ENCODE data around the gene ODAD4. TPM values are rescaled to one million over a fixed set of nuclear protein-coding genes. Genes with fewer than 3 reads are reported as not detected.
"Not testable (repeated sequence)": the region's sequence is repeated elsewhere in the genome, so short reads cannot be mapped to it uniquely, and the experiment has no call there.

The ODAD4 gene
- total RNA-seq, 2 experiments from 2014 or later = 2.2 to 2.7 TPM

DNA sequence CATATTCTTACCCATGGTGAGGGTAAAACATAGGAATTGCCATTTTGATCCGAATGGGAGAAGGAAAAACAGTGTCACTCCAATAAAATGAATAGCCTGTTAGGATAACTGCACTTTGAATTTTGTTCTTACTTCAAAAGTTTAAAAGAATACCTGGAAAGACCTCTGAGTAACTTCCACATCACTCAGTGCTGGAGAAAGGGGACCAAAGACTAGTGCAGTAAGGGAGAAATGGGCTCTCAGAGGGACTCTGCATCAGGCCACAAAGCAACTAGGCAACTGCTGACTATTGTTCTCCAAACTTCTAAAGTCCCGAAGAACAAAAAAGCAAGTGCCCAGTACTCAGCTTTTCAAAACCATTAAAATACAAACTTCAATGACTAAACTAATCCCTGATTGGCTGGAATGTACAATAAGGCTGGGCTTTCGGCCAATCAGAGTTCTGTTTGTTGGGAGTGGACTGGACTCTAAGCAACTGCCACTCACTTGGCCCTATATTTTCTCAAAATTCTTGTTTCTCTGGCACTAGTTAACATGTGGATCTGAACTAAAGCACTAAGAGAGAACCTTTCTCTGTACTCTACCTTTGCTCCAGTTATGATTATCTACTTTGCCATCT is 80.6 kb downstream of the ODAD4 start:
- Mint-ChIP-seq H3K27me3 (no peaks in the 10 kb centered on the region), H3K4me3 (peak overlapping the region; percentile 25), H3K4me1 (ENCODE audit: low read depth) (peaks cover 61% of the 10 kb centered on the region), H3K36me3 (ENCODE audit: low read depth) (peaks cover 42% of the 10 kb centered on the region), H3K27ac (peak overlapping the region; percentile 10), H3K9me3 (no peaks in the 10 kb centered on the region)
- intact Hi-C loops (cut with DNase I, micrococcal nuclease) = no loop called here
- CTCF ChIA-PET = no interaction called here
- no peak for ATAC-seq (ENCODE audit: poor library complexity)
- H3K4me1 ChIP-seq (ENCODE audit: insufficient read depth, low read length) = peaks cover 55% of the 10 kb centered on the region
- no peak overlapping the region for H3K4me3 ChIP-seq (ENCODE audit: low read length)
- H3K9me3 ChIP-seq (ENCODE audit: control insufficient read depth in 1 of 2, insufficient read depth in 1 of 2, low read length in 2 of 2) = no peaks in the 10 kb centered on the region
- peaks cover 17% of the 10 kb centered on the region for H3K36me3 ChIP-seq (ENCODE audit: insufficient read depth, low read length)
- POLR2A ChIA-PET = no interaction called here
- TF ChIP-seq, protein P1, sequence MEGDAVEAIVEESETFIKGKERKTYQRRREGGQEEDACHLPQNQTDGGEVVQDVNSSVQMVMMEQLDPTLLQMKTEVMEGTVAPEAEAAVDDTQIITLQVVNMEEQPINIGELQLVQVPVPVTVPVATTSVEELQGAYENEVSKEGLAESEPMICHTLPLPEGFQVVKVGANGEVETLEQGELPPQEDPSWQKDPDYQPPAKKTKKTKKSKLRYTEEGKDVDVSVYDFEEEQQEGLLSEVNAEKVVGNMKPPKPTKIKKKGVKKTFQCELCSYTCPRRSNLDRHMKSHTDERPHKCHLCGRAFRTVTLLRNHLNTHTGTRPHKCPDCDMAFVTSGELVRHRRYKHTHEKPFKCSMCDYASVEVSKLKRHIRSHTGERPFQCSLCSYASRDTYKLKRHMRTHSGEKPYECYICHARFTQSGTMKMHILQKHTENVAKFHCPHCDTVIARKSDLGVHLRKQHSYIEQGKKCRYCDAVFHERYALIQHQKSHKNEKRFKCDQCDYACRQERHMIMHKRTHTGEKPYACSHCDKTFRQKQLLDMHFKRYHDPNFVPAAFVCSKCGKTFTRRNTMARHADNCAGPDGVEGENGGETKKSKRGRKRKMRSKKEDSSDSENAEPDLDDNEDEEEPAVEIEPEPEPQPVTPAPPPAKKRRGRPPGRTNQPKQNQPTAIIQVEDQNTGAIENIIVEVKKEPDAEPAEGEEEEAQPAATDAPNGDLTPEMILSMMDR (IDR thresholded peaks at IDR 0.05) = no peak
- DNase-seq = peak in 1 of 14 experiments; percentile 22
- H3K27ac ChIP-seq (ENCODE audit: low read depth in 1 of 2, low read length in 2 of 2) = no peak overlapping the region
- H3K27me3 ChIP-seq (ENCODE audit: control insufficient read depth in 1 of 2, insufficient read depth in 2 of 2, low read length in 2 of 2) = no peaks in the 10 kb centered on the region

DNA sequence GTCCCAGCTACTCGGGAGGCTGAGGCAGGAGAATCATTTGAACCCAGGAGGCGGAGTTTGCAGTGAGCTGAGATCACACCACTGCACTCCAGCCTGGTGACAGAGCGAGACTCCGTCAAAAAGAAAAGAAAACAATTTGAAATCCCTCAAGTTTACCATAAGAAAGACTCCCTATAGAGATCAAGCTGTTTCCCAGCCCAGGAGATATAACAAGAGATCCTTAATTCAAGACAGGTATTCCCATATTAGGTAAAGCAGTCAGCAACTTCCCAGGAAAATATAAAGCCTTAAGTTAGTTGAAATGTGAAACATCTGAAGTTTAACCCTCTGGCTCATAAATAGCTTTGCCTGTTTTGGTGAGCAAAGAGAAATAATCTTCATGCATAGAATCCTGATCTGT is 81.9 kb downstream of the ODAD4 start:
- H3K27ac Mint-ChIP-seq; POLR2A ChIA-PET; H3K9me3 ChIP-seq (ENCODE audit: control insufficient read depth in 1 of 2, insufficient read depth in 1 of 2, low read length in 2 of 2); H3K27me3 Mint-ChIP-seq; H3K4me3 ChIP-seq (ENCODE audit: low read length); H3K27me3 ChIP-seq (ENCODE audit: control insufficient read depth in 1 of 2, insufficient read depth in 2 of 2, low read length in 2 of 2); ATAC-seq (ENCODE audit: poor library complexity); H3K27ac ChIP-seq (ENCODE audit: low read depth in 1 of 2, low read length in 2 of 2); H3K9me3 Mint-ChIP-seq; DNase-seq; intact Hi-C loops (cut with DNase I, micrococcal nuclease): not testable (repeated sequence)
- Mint-ChIP-seq H3K36me3 (ENCODE audit: low read depth) (peaks cover 50% of the 10 kb centered on the region), H3K4me3 (peak overlapping the region; percentile 7), H3K4me1 (ENCODE audit: low read depth) (peaks cover 70% of the 10 kb centered on the region)
- CTCF ChIA-PET = interaction anchor here (1.1 kb wide), 1 partner anchor 49 kb away, joined by 3 read pairs; no protein-coding TSS in a partner anchor
- Histone ChIP-seq H3K4me1 (ENCODE audit: insufficient read depth, low read length) (peaks cover 61% of the 10 kb centered on the region), H3K36me3 (ENCODE audit: insufficient read depth, low read length) (peaks cover 17% of the 10 kb centered on the region)

DNA sequence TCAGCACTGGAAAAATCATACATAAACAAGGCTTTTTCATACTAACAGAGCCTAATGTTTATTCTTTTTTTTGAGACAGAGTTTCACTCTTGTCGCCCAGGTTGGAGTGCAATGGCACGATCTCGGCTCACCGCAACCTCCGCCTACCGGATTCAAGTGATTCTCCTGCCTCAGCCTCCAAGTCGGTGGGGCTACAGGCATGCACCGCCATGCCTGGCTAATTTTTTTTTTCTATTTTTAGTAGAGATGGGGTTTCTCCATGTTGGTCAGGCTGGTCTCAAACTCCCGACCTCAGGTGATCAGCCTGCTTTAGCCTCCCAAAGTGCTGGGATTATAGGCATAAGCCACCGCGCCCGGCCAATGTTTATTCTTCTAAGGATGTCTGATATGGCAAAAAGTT is 83.3 kb downstream of the ODAD4 start:
- H3K27me3 Mint-ChIP-seq; ATAC-seq (ENCODE audit: poor library complexity); H3K9me3 Mint-ChIP-seq; H3K9me3 ChIP-seq (ENCODE audit: control insufficient read depth in 1 of 2, insufficient read depth in 1 of 2, low read length in 2 of 2); H3K4me3 ChIP-seq (ENCODE audit: low read length); POLR2A ChIA-PET; CTCF ChIA-PET; intact Hi-C loops (cut with DNase I, micrococcal nuclease); H3K27ac ChIP-seq (ENCODE audit: low read depth in 1 of 2, low read length in 2 of 2); H3K27me3 ChIP-seq (ENCODE audit: control insufficient read depth in 1 of 2, insufficient read depth in 2 of 2, low read length in 2 of 2); DNase-seq: not testable (repeated sequence)
- peaks cover 49% of the 10 kb centered on the region for H3K36me3 Mint-ChIP-seq (ENCODE audit: low read depth)
- H3K27ac Mint-ChIP-seq = peak overlapping the region; percentile 12
- H3K4me1 ChIP-seq (ENCODE audit: insufficient read depth, low read length) = peaks cover 70% of the 10 kb centered on the region
- H3K4me1 Mint-ChIP-seq (ENCODE audit: low read depth) = peaks cover 83% of the 10 kb centered on the region
- peak overlapping the region; percentile 11 for H3K4me3 Mint-ChIP-seq
- H3K36me3 ChIP-seq (ENCODE audit: insufficient read depth, low read length) = peaks cover 16% of the 10 kb centered on the region

Other genes starting within 250 kb of the ODAD4 start
- 1,000 to 10,000 TPM; 3,351 to 3,391 TPM for gene EIF1, start 241.7 kb upstream of the ODAD4 start, total RNA-seq
- gene GAST, start 218.3 kb upstream of the ODAD4 start, total RNA-seq = not detected
- under 1 TPM in 1 of 2 experiments, not detected in 1; 0.11 TPM for gene HAP1, start 196.0 kb upstream of the ODAD4 start, total RNA-seq
- gene JUP, start 143.9 kb upstream of the ODAD4 start, total RNA-seq = 1 to 10 TPM in 1 of 2 experiments, under 1 TPM in 1; 0.88 to 1.1 TPM
- gene P3H4, start 118.7 kb upstream of the ODAD4 start, total RNA-seq = 1 to 10 TPM; 1.3 to 2.3 TPM
- gene FKBP10, start 117.6 kb upstream of the ODAD4 start, total RNA-seq = not detected
- 10 to 100 TPM; 25.7 to 29.7 TPM for gene NT5C3B, start 94.4 kb upstream of the ODAD4 start, total RNA-seq
- not detected for gene KLHL10, start 92.8 kb upstream of the ODAD4 start, total RNA-seq
- gene KLHL11, start 65.2 kb upstream of the ODAD4 start, total RNA-seq = 10 to 100 TPM; 32.9 to 34.0 TPM
- 10 to 100 TPM; 25.9 to 28.3 TPM for gene ACLY, start 11.7 kb upstream of the ODAD4 start, total RNA-seq
- 10 to 100 TPM; 19.2 to 23.4 TPM for gene CNP, start 36.2 kb downstream of the ODAD4 start, total RNA-seq
- gene DNAJC7, start 86.8 kb downstream of the ODAD4 start, total RNA-seq = 100 to 1,000 TPM; 117 to 140 TPM
- gene NKIRAS2, start 89.5 kb downstream of the ODAD4 start, total RNA-seq = 10 to 100 TPM; 12.5 to 12.9 TPM
- gene C17orf113, start 120.0 kb downstream of the ODAD4 start, total RNA-seq = under 1 TPM; 0.42 to 0.55 TPM
- gene ZNF385C, start 167.9 kb downstream of the ODAD4 start, total RNA-seq = under 1 TPM in 1 of 2 experiments, not detected in 1; 0.20 TPM
- gene DHX58, start 182.1 kb downstream of the ODAD4 start, total RNA-seq = 10 to 100 TPM; 33.5 to 35.6 TPM
- gene KAT2A, start 190.8 kb downstream of the ODAD4 start, total RNA-seq = 10 to 100 TPM; 38.5 to 42.4 TPM
- gene HSPB9, start 192.2 kb downstream of the ODAD4 start, total RNA-seq = not detected
- gene RAB5C, start 224.4 kb downstream of the ODAD4 start, total RNA-seq = 10 to 100 TPM; 66.4 to 71.2 TPM

All from CD4-positive, alpha-beta T cell (primary cell).